ENCODE measurements around the gene IQCH.

IQCH gene

GRCh38 chr15:67379530-67379929 is 124.9 kb downstream of the IQCH start:
- no peak for TF ChIP-seq CTCF (IDR thresholded peaks at IDR 0.05; ENCODE audit: borderline replicate concordance, insufficient read depth, low read depth, low read length)

DNA sequence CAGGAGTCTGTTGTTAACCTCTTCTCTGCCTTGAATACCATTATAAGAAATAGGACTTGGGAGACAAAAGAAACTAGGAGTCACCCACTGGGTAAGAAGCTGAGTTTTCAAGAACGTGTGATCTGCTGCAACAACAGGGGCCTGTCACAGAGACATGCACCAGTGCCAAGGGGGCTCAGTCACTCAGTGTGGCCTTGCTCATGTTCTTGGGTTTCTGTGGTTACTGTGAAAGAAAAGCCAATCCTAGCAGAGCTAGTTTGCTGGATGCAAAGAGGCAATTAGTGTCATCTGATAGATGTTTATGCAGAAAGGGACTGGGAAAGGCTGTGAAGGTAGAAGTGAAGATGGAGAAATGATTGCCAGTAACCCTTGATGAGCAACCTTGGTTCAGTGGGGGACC is 126.3 kb downstream of the IQCH start:
- no peak for TF ChIP-seq CTCF (IDR thresholded peaks at IDR 0.05; ENCODE audit: borderline replicate concordance, insufficient read depth, low read depth, low read length)
- H3K4me3 ChIP-seq (ENCODE audit: low read depth, low read length) = no peak overlapping the region

More at GRCh38 chr15:67379530-67379929, 124.9 kb downstream of the IQCH start:
- H3K4me3 ChIP-seq (ENCODE audit: low read depth, low read length) = no peak overlapping the region

DNA sequence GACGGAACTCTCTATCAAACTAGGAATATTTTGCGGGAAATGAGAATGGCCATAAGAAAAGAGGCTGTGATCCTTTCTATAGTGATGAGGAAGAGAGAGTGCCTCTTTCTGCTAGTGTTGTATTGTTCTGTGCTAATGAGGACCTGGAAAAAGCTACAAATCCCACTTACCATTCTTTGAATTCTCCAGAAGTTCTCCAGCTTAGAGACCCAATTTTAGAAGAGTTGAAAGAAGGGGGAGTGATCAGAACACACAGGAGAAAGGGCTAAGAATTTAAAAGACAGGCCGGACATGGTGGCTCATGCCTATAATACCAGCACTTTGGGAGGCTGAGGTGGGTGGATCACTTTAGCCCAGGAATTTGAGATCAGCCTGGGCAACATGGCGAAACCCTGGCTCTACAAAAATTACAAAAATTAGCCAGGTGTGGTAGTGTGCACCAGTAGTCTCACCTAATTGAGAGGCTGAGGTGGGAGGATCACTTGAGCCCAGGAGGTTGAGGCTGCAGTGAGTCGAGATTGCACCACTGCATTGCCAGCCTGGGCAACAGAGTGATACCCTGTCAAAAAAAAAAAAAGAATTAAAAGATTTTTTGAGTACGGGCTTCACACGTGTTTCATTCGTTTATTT is 126.9 kb downstream of the IQCH start:
- TF ChIP-seq CTCF (IDR thresholded peaks at IDR 0.05; ENCODE audit: borderline replicate concordance, insufficient read depth, low read depth, low read length) = no peak
- H3K4me3 ChIP-seq (ENCODE audit: low read depth, low read length) = no peak overlapping the region

DNA sequence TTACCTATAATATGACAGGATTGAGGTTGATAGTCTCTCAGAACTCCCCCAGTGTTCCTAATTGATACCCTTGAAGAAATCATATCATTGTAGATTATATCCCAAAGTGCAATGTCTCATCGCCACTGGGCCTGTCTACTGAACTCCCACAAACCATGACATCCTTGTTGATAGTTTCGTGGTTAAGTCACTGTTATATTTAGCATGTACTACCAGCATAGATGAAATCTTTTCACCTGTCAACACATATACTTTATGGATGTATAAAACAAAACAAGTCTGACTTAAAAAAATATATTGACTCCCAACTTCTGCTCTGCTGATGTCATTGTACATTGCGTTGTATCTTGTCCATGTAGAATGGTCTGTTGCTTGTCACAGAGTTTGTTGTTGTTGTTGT is 128.1 kb downstream of the IQCH start:
- no peak overlapping the region for H3K4me3 ChIP-seq (ENCODE audit: low read depth, low read length)
- no peak for TF ChIP-seq CTCF (IDR thresholded peaks at IDR 0.05; ENCODE audit: borderline replicate concordance, insufficient read depth, low read depth, low read length)

GRCh38 chr15:67383899-67384298 is 129.3 kb downstream of the IQCH start:
- H3K4me3 ChIP-seq (ENCODE audit: low read depth, low read length) = no peak overlapping the region
- TF ChIP-seq CTCF (IDR thresholded peaks at IDR 0.05; ENCODE audit: borderline replicate concordance, insufficient read depth, low read depth, low read length) = no peak

GRCh38 chr15:67384761-67385160 is 130.2 kb downstream of the IQCH start:
- no peak for TF ChIP-seq CTCF (IDR thresholded peaks at IDR 0.05; ENCODE audit: borderline replicate concordance, insufficient read depth, low read depth, low read length)
- no peak overlapping the region for H3K4me3 ChIP-seq (ENCODE audit: low read depth, low read length)

GRCh38 chr15:67385971-67386370 is 131.4 kb downstream of the IQCH start:
- no peak for TF ChIP-seq CTCF (IDR thresholded peaks at IDR 0.05; ENCODE audit: borderline replicate concordance, insufficient read depth, low read depth, low read length)

More at GRCh38 chr15:67385971-67386370, 131.4 kb downstream of the IQCH start:
- H3K4me3 ChIP-seq (ENCODE audit: low read depth, low read length) = no peak overlapping the region

All from GM12875 (cell line).